ENCODE data around the gene DPH7.

DNA sequence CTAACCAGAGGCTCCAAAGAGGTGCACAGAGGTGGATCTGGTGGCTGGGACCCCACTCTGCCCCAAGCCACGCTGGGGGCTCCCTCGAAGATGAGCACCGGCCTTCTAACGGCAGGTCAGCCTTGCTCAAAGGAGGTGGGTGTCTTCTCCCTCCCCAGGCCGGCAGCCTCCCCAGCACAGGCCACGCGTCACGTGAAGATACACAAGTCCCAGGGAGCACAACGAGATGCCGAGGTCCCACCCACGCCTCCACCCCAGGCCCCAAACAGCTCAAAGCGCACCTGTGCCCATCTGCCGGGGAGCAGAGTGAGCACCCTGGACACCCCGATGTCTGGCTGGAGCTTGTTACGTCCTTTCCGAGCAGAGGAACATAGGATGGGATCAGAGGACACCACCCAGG lies 40.7 kb downstream of the DPH7 start:
- TF ChIP-seq CTCF (IDR thresholded peaks at IDR 0.05; ENCODE audit: insufficient read depth, low read depth, low read length) (no peak), EZH2 (IDR thresholded peaks at IDR 0.05; ENCODE audit: insufficient read depth, low read length) (no peak)
